Measurements from ENCODE around the gene MTG2.

DNA sequence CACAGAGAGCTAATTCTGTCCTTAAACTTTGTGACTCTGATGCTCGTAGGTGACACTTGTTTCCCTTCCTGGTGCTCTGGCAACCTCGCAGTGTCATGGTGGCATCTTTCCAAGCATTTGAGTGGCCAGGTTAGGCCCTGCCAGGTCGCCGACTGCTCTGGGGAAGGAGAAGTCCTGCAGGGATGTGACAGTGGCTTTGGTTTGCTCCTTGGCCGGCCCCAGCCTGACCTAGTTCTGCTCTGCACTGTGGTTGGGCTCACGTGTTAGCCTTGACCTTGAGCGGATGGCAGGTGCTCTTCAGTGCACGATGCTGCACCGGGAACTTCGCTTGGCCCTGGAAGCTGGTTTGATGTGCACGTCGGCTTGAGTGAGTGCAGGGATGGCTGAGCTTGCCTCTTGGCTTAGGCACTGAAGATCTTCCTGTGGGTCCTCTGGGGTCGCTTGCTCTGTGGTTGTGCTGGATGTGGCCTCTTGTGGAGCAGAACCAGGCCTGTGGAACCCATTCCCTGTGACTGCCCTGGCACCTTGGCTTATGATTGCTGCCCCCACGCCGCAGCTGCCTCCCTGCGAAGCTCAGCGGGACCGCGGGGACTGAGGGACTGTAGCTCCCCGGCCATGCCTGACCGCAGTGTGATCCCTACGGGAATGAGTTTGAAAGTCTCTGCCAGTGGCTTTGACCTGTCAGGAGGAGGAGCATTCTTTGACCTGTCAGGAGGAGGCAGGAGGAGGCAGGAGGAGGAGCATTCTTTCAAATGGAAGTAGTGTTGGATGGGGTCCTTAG, 64.2 kb downstream of the MTG2 start:
- TF ChIP-seq, protein P1, sequence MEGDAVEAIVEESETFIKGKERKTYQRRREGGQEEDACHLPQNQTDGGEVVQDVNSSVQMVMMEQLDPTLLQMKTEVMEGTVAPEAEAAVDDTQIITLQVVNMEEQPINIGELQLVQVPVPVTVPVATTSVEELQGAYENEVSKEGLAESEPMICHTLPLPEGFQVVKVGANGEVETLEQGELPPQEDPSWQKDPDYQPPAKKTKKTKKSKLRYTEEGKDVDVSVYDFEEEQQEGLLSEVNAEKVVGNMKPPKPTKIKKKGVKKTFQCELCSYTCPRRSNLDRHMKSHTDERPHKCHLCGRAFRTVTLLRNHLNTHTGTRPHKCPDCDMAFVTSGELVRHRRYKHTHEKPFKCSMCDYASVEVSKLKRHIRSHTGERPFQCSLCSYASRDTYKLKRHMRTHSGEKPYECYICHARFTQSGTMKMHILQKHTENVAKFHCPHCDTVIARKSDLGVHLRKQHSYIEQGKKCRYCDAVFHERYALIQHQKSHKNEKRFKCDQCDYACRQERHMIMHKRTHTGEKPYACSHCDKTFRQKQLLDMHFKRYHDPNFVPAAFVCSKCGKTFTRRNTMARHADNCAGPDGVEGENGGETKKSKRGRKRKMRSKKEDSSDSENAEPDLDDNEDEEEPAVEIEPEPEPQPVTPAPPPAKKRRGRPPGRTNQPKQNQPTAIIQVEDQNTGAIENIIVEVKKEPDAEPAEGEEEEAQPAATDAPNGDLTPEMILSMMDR (IDR thresholded peaks at IDR 0.05) = no peak
- no peak for TF ChIP-seq POLR2AphosphoS5 (IDR thresholded peaks at IDR 0.05; ENCODE audit: low read depth, low read length)
- TF ChIP-seq TCF7L2 (IDR thresholded peaks at IDR 0.05; ENCODE audit: low read depth, low read length) = no peak
- TF ChIP-seq, protein P2, sequence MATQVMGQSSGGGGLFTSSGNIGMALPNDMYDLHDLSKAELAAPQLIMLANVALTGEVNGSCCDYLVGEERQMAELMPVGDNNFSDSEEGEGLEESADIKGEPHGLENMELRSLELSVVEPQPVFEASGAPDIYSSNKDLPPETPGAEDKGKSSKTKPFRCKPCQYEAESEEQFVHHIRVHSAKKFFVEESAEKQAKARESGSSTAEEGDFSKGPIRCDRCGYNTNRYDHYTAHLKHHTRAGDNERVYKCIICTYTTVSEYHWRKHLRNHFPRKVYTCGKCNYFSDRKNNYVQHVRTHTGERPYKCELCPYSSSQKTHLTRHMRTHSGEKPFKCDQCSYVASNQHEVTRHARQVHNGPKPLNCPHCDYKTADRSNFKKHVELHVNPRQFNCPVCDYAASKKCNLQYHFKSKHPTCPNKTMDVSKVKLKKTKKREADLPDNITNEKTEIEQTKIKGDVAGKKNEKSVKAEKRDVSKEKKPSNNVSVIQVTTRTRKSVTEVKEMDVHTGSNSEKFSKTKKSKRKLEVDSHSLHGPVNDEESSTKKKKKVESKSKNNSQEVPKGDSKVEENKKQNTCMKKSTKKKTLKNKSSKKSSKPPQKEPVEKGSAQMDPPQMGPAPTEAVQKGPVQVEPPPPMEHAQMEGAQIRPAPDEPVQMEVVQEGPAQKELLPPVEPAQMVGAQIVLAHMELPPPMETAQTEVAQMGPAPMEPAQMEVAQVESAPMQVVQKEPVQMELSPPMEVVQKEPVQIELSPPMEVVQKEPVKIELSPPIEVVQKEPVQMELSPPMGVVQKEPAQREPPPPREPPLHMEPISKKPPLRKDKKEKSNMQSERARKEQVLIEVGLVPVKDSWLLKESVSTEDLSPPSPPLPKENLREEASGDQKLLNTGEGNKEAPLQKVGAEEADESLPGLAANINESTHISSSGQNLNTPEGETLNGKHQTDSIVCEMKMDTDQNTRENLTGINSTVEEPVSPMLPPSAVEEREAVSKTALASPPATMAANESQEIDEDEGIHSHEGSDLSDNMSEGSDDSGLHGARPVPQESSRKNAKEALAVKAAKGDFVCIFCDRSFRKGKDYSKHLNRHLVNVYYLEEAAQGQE (IDR thresholded peaks at IDR 0.05; ENCODE audit: insufficient read depth in 1 of 2, low read depth in 2 of 2, low read length in 1 of 2) = no peak
